ENCODE measurements around the gene NEK6. TPM values are rescaled to one million over a fixed set of nuclear protein-coding genes. Genes with fewer than 3 reads are reported as not detected.

NEK6 gene
- total and polyA plus RNA-seq, 10 of the 15 experiments (the other 5 are each of a cell fraction or from before 2014, with no cell fraction given), result 31.3 to 161 (median 89.2) TPM

GRCh38 chr9:124256517-124257069, 1.2 kb upstream of the NEK6 start (continued):
- no peak for TF ChIP-seq PRDM15 (CRISPR knock-in tag; IDR thresholded peaks at IDR 0.05)

GRCh38 chr9:124257070-124257843, 492 bp upstream of the NEK6 start:
- H3K4me1 ChIP-seq (ENCODE audit: control insufficient read depth, insufficient read depth, low read length), result peaks cover 35% of the 10 kb centered on the region
- in situ Hi-C loops (cut with MboI), result no loop called here
- ATAC-seq, result no peak
- peak; percentile 64; the same call in 1 of the 2 replicates for TF ChIP-seq POLR2AphosphoS5 (IDR thresholded peaks at IDR 0.05; ENCODE audit: low read length)
- TF ChIP-seq RFX5 (IDR thresholded peaks at IDR 0.05; ENCODE audit: low read depth, low read length), result no peak
- TF ChIP-seq RB1 (IDR thresholded peaks at IDR 0.05; ENCODE audit: borderline replicate concordance), result 0 out of 2 replicates have a peak, but pooled peaks have one; percentile 25
- TF ChIP-seq RELA (IDR thresholded peaks at IDR 0.05; ENCODE audit: borderline replicate concordance, partially characterized antibody), result peak; percentile 22
- TF ChIP-seq CEBPB (IDR thresholded peaks at IDR 0.05; ENCODE audit: borderline replicate concordance in 1 of 2, low read depth in 2 of 2, low read length in 2 of 2), result no peak
- peak; percentile 41; the same call in 1 of the 2 replicates for TF ChIP-seq JUNB (IDR thresholded peaks at IDR 0.05)
- TF ChIP-seq IKZF1 (conservative IDR thresholded peaks at IDR 0.05), result peak; percentile 65
- TF ChIP-seq ASH2L (IDR thresholded peaks at IDR 0.05; ENCODE audit: borderline replicate concordance, low read depth), result no peak
- peak; percentile 96 for TF ChIP-seq ZNF217 (IDR thresholded peaks at IDR 0.05)
- TF ChIP-seq MYB (IDR thresholded peaks at IDR 0.05; ENCODE audit: borderline replicate concordance, low read depth, low read length), result no peak
- TF ChIP-seq HDAC2 (IDR thresholded peaks at IDR 0.05), result 0 out of 2 replicates have a peak, but pooled peaks have one; percentile 65
- TF ChIP-seq DPF2 (IDR thresholded peaks at IDR 0.05), result peak; percentile 73
- peak; percentile 35; the same call in 1 of the 2 replicates for TF ChIP-seq MTA2 (IDR thresholded peaks at IDR 0.05; ENCODE audit: low read depth)
- no peak for TF ChIP-seq MEF2A (IDR thresholded peaks at IDR 0.05; ENCODE audit: insufficient read depth, low read depth, low read length)
- TF ChIP-seq ZZZ3 (IDR thresholded peaks at IDR 0.05; ENCODE audit: control insufficient read depth, insufficient read length, low read depth), result no peak
- 0 out of 2 replicates have a peak, but pooled peaks have one; percentile 12 for TF ChIP-seq HDGF (IDR thresholded peaks at IDR 0.05)

More at GRCh38 chr9:124257070-124257843, 492 bp upstream of the NEK6 start:
- intact Hi-C loops (cut with micrococcal nuclease; ENCODE audit: unreplicated experiment), result no loop called here
- peak overlapping the region; percentile 23 for H3K4me2 ChIP-seq (ENCODE audit: control insufficient read depth, insufficient read depth)
- no peaks in the 10 kb centered on the region for H3K9me3 ChIP-seq (replicated peaks; ENCODE audit: control insufficient read depth, insufficient read depth, low read length)
- no peaks in the 10 kb centered on the region for H3K27me3 ChIP-seq (replicated peaks in 1 of 2; ENCODE audit: control insufficient read depth in 2 of 2, insufficient read depth in 2 of 2, low read length in 1 of 2)
- SMC1A ChIA-PET (ENCODE audit: uncharacterized antibody, unreplicated experiment), result interaction anchor here (1.0 to 2.7 kb wide), 11 partner anchors 9 to 130 kb away, joined by 3 to 19 read pairs (median 4); no protein-coding TSS in a partner anchor
- POLR2A ChIA-PET, result interaction anchor here (1.1 to 4.3 kb wide), 8 partner anchors 9 to 60 kb away, joined by 4 to 30 read pairs (median 5); no protein-coding TSS in a partner anchor
- no peaks in the 10 kb centered on the region for H4K20me1 ChIP-seq (ENCODE audit: control insufficient read depth, insufficient read depth)
- peaks cover 47% of the 10 kb centered on the region for H3K79me2 ChIP-seq (ENCODE audit: control insufficient read depth, insufficient read depth, low read length)
- H3K27ac ChIP-seq (ENCODE audit: control insufficient read depth, insufficient read depth), result peak overlapping the region; percentile 67
- no peak overlapping the region; the same call in 1 of the 2 replicates for H2AFZ ChIP-seq (ENCODE audit: control insufficient read depth, low read depth, low read length)
- peak overlapping the region; percentile 84 for H3K4me3 ChIP-seq
- H3K36me3 ChIP-seq (ENCODE audit: control insufficient read depth in 2 of 2, insufficient read depth in 2 of 2, low read length in 1 of 2), result no peaks in the 10 kb centered on the region; a peak in 1 of 4 replicates
- RAD21 ChIA-PET (ENCODE audit: unreplicated experiment), result interaction anchor here (0.8 to 4.2 kb wide), 9 partner anchors 18 to 130 kb away, joined by 3 to 38 read pairs (median 7); no protein-coding TSS in a partner anchor
- no peak for DNase-seq (ENCODE audit: low read depth, low spot score)
- no peak for FAIRE-seq
- WGBS (ENCODE audit: insufficient coverage, insufficient replicate concordance, low lambda C conversion rate, missing lambda C conversion rate), result 18% methylated on average over 31 of the region's 31 CpGs
- peak overlapping the region; percentile 84; the same call in 1 of the 2 replicates for H3K9ac ChIP-seq (ENCODE audit: control insufficient read depth, insufficient read depth, low read length)
- CTCF ChIA-PET, result interaction anchor here (1.0 to 2.3 kb wide), 2 partner anchors 34 to 47 kb away, joined by 6 to 11 read pairs; no protein-coding TSS in a partner anchor
- no TSS peak for BruUV-seq (replicated peaks)

Data from GM12878 (cell line).